Fibroblast of skin of left quadriceps (primary cell): Measurements from ENCODE around the gene ADAMTSL5.
"Not testable (repeated sequence)": the region's sequence is repeated elsewhere in the genome, so short reads cannot be mapped to it uniquely, and the experiment has no call there.

Experiments used
- DNase-seq, 2 experiments: peaks; one replicate each; pipeline ENCODE4 v3.0.0-alpha.2; 2013; ENCODE audit warnings: low read depth in 2 of 2

Gene ADAMTSL5

DNA sequence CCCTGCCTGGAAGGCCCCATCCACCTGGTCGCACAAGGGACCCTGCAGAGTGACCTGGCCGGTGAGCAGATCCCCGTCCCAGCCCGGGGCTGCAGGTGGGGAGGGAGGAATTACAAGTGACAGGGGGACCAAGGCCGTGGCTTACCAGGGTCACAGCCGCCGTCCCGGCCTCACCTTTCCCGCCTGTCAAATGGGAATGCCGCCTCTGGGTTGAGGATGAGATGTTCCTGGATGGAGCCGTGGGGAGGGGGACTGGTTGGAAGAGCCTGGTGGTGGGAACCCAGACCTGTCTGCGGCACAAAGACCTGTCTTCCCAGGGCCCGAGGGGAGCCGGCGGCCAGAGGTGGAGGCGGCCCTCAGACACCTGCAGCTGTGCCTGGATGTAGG is 16.6 kb upstream of the ADAMTSL5 start:
- DNase-seq: no peak

DNA sequence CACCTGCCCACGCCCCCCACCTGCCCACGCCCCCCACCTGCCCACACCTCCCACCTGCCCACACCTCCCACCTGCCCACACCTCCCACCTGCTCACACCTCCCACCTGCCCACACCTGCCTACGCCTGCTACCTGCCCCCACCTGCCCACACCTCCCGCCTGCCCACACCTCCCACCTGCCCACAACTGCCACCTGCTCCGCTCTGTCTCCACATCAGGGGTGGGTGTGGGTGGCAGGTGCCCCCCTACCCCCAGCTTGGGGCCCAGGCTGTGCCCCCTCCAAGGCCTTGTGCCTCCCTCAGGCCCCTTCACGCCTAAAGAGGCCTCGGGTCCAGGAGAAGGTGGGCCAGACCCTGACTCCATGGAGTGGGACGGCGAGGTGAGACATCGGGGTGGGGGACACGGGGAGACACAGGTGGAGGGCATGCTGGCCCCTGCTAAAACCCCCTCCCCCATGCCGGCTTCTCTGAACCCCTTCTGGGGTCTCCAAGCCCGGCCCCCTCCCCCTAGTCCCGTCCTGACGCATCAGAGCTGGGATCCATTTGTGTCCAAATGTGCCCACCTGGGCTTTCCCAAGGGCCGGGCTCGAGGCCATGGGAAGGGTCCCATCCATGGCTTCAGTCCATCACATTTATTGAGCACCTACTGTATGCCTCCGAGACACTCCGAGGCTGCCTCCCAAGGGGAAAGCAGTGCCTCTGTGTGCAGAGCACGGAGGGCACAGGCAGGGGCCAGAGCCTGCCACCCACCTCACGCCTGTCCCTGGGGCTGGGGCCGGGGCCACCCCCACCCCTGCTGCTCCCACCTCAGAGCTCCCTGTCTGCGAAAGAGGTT is 16.0 kb upstream of the ADAMTSL5 start:
- DNase-seq: no peak

DNA sequence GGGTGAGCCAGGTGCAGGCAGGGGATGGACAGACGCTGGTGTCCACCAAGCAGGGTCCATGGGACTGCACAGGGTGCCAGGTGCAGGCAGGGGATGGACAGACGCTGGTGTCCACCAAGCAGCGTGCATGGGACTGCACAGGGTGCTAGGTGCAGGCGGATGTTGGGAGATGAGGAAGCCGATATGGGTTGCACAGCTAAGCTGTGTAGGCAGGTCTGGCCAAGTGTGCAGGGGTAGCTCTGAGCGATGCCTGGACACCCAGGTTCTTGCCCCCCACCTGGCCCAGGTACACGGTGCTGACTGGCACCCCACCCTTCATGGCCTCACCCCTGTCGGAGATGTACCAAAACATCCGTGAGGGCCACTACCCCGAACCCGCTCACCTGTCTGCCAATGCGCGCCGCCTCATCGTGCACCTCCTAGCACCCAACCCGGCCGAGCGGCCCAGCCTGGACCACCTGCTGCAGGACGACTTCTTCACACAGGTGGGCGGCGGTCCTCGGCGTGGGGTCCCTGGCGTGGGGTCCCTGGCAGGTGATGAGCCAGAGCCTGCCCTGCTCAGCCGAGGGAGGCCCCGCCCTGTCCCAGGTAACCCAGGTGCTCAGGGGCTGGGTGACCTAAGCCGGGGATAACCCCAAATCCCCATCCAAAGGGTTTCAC is 15.0 kb upstream of the ADAMTSL5 start:
- no peak for DNase-seq

DNA sequence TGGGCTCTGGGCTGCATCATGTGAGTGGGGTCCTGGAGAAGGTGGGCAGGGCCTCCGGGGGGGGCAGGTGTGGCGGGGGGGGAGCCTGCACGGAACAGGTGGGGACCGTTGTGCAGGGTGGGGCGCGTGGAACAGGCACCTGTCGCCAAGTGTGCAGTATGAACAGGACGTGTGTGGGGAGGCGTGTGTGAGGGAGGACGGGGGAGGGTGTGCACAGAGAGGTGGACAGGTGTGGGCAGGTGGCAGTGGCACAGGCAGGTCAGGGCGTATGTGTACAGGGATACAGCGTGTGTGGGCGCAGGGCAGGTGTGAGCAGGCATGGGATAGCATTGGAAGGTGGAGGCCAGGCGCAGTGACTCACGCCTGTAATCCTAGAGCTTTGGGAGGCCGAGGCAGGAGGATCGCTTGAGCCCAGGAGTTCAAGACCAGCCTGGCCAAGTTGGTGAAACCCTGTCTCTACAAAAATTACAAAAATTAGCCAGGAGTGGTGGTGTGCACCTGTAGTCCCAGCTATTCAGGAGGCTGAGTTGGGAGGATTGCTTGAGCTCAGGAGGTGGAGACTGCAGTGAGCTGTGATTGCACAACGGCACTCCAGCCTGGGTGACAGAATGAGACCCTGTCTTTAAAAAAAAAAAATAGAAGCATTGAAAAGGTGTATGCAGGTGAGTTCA is 14.3 kb upstream of the ADAMTSL5 start:
- no peak for DNase-seq

DNA sequence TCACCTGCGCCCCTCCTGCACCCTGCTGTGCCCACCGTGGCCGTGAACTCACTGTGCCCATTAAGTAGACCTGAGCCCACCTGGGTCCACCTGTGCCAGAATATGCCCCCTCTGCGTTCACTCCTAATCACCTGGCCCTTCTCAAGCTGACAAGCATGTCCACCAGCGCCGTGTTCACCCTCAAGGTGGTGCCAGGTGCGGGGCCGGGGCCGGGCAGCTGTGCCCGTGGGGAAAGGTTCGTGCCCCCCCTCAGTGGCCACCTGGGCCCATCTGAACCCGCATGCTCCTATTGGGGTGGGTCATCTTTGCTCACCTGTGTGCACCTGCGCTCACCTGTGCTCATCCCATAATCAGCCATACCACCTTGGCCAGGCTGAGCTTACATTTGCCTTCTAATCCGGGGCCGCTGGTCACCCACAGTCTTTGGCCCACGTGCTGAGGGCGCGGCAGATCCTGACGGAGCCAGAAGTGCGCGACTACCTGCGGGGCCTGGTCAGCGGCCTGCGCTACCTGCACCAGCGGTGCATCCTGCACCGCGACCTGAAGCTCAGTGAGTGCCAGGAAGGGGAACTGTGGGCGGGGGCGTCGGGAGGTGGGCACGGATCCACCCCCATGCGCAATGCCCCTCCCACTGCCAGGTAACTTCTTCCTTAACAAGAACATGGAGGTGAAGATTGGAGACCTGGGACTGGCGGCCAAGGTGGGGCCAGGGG is 13.4 kb upstream of the ADAMTSL5 start:
- DNase-seq: no peak

DNA sequence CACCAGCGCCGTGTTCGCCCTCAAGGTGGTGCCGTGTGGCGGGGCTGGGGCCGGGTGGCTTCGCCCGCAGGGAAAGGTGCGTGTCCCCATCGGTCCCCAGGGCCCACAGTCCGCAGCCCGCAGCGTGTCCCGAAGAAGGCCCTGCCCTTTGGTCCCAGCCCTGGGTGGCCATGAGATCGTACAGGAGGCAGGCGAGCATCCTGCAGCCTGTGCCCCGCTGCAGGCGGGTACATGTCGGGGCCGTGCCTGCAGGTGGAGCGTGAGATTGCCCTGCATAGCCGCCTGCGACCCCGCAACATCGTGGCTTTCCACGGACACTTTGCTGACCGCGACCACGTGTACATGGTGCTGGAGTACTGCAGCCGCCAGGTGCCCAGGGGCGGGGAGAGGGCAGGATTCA is 12.5 kb upstream of the ADAMTSL5 start:
- DNase-seq: no peak

DNA sequence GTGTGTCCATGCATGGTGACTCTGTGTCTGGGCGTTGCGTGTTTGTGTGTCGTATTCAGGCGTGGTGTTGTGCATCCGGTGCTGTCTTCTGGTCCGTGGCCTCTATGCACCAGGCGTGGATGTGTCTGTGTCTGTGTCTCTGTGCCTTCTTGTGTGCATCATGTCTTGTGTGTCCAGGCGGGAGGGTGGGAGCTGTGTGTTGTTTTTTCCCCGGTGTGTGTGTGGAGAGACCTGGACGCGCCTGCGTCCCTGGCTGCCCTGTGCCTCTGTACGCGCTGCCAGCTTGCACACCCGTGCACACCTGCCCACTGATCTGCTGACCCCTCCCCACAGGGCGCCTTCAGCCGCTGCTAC is 12.1 kb upstream of the ADAMTSL5 start:
- no peak for DNase-seq

DNA sequence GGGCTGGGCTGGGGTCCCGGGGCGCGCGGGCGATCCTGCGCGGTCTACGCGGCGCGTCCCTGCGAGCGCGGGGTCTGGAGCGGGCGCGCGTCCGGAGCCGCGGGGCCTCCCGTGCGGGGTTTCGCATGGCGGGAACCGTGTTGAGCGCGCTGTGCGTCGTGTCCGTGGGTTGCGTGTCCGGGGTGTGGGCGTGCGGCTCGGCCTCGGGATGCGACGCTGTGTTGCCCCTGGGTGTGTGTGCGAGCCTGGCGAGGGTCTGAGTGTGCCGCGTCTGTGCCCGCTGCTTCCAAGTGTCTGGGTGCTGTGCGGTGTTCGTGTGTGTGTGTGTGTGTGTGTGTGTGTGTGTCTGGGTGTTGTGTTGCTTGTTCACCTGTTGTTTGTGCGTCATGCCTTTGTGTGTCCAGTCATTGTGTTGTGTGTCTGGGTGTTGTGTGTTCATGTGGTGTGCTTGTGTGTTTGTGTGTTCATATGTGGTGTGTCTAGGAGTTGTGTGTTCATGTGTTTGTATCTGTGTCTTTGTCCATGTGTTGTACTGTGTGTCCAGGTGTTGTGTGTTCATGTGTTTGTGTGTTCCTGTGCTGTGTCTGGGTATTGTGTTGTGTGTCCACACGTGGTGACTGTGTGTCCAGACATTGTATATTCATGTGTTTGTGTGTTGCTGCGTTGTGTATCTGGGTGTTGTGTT is 11.6 kb upstream of the ADAMTSL5 start:
- DNase-seq: no peak

DNA sequence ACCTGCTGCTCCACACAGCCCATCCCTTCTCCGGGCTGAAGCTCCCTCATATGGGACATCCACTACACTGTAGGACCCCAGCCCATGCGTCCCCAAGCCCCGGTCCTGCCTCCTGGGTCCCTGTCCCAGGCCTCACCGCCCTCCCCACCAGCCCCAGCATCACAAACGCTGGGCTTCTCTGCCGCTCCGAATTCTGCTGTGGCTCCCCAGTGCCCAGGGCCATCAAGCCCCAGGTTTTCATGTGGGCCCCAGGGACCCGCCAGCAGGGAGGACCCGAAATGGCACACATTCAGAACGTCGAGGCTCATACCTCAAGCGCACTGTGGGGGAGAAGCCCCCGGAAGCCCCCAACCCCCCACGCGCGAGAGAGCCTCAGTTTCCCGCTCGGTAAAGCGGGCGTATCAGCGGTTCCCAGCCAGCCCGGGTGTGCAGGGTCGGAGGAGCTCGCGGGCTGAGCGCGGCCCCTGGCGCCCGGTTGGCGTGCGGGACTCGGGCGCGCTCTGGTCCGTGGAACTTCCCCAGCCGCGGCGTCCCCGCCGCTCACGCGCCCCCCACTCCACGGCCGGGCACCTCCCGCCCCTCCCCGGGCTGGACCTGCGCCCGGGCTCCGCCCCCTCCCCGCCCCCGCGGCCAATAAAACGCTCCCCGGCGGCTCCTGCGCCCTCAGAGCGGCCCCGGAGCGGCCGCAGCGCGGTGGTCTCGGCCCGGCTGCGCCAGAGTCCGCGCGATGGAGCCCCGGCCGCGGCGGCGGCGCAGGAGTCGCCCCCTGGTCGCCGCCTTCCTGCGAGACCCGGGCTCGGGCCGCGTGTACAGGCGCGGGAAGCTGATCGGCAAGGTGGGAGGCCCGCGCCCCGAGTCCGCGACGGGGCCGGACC is 10.8 kb upstream of the ADAMTSL5 start, which contains the start of gene PLK5:
TSS of gene PLK5 (plus strand) at position 666 of the 875 bp plus-strand sequence. CDS start 2,920 bp downstream, outside the sequence.
- DNase-seq: no peak

DNA sequence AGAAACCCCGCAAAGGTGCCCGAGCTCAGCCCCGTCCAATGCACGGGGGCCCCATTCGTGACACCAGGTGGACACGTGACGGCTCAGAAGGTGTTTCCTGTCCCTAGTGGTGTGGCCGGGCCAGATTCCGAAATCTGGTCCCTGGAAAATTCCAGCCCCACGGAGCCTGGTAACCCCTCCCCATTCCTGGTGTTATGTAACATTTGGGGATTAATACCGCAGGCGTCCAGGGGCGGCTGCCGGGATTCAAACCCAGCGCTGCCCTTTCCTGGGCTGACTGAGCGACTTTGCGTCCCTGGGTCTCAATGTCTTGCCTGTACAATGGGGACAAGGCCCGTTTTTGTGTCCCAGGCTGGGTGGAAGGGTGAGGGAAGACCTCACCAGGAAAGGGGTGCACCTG is 10.0 kb upstream of the ADAMTSL5 start:
- DNase-seq: no peak

DNA sequence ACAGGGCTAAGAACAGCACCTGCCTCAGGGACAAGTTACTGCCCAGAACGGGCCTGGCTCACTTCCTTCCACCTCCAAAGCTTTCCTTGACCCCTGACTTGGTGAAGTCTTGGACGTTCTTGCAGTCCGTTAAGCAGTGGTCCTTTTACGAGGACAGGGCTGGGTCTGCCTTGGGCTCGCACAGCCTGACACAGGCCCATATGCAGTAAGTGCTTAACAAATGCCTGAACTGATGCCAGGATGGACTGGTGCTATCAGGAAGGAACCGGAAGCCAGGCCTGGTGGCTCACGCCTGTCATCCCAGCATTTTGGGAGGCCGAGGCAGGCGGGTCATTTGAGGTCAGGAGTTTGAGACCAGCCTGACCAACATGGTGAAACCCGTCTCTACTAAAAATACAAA is 9.2 kb upstream of the ADAMTSL5 start:
- DNase-seq: no peak

DNA sequence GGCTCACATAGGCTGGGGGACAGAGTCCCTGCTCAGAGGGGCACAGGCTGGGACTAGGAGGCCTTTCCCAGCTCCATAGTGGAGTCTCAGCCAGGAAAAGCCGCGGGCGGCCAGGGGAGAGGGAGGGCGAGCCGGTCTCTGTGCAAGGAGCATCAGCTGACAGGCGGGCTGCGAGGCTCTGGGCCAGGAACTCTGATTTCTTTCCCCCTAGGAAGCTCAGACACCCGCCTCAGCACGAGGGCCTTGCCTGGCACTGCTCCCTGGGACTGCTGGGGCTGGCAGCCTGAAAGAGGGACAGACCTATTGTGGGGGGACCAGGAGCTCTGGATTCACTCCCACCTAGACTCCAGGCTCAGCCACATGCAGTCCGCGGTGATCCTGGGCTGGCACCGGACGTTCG is 8.8 kb upstream of the ADAMTSL5 start:
- no peak for DNase-seq

DNA sequence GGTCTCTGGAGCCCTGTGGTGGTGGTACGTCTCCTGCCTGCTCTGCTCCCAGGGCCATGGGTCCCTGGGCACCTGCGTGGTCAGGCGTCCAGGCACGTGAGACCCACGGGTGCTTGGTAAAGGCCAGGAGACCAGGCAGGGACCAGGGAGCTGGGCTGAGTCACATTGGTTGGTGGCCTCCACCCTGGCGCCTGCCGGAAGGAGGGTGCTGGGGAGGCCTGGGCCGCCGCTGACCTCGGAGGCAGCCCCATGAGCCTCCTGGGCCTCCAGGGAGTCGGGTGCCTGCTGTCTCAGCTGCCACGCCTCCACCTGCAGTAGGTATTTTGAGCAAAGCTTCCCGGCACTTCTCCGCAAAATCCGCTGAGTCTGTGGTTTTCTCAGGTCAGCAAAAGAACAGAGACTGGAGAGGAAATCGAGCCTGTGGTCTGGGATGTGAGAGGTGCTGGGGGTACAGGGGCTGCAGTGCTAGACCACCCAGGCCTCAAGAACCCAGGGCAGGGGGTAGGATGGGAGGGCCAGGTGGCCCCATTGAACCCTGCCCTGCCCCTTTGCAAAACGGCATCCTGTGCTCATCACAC is 7.5 kb upstream of the ADAMTSL5 start:
- no peak for DNase-seq

DNA sequence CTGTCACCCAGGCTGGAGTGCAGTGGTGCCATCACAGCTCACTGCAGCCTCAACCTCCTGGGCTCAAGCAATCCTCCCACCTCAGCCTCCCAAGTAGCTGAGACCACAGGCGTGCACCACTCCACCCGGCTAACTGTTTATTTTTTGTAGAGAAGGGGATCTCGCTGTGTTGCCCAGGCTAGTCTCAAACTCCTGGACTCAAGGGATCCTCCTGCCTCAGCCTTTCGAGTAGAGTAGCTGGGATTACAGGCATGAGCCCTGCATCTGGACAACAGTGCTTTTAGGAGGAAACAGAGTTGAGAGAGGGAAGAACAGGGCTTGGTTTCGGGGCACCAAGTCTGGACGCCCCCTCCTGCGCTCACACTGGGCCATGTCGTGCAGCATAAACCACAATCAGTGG is 7.0 kb upstream of the ADAMTSL5 start:
- DNase-seq: not testable (repeated sequence)

DNA sequence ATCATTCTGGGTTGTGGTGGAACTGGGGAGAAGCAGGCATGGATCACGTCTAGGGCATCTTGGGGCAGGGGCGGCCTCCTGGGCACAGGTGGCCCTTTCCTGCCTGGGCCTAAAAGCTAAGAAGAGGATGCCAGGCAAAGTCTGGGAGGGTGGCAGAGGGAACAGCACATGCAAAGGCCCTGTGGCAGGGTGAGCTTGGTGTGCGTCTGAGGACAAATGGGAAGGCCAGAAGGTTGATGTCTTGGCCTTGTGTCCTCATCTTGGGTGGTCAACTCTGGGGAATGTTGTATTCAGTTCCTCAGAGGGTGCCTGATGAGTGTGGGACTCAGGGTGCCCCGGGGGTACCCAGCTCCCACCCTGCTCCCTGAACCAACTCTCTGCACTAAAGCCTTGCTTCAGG is 5.7 kb upstream of the ADAMTSL5 start:
- DNase-seq: no peak

DNA sequence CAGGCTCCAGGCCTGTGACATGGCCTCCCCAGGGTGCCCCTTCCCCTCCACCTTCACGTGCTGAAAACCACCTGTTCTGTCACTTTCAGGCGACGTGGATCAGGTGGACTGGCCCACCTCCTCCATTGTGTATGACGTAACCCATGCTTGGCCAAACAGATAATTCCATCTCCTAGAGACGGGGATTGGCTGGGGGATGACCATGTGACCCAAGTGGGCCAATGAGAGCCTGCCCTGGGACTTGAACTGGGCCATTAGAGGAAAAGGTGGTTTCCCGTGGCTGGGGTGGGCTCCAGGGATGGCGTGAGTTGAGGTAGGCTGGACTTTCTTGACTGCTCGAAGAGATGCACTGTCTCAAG is 3.6 kb upstream of the ADAMTSL5 start:
- no peak for DNase-seq

DNA sequence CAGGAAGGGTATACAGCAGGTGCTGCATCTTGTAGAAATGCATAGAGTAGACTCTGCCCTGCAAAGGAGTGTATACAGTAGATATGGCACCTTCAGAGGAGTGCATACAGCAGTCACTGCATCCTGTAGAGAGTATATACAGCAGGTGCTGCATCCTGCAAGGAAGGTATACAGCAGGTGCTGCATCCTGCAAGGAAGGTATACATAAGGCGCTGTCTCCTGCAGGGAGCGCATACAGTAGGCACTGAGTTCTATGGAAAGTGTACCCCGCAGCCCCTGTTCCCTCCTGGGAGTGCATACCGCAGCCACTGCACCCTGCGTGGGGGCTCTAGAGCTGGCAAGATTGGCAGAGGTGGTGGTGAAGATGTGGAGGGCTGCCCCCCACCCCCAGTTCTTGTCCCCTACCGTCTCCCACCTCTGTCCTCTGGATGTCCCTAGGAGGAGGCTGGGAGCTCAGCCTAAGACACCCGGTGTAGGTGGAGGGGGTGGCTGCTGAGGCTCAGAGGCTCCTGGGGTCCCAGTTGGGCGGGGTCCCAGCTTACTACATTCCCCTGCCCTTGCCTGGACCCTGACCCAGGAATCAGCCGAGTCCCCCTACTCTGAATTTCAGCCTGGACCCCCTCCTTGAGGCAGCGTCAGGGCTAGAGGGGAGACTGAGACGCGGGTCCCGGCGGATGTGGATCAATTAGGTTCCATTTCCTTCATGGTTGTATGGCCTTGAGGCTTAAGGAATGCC is 2.3 kb upstream of the ADAMTSL5 start:
- no peak for DNase-seq

DNA sequence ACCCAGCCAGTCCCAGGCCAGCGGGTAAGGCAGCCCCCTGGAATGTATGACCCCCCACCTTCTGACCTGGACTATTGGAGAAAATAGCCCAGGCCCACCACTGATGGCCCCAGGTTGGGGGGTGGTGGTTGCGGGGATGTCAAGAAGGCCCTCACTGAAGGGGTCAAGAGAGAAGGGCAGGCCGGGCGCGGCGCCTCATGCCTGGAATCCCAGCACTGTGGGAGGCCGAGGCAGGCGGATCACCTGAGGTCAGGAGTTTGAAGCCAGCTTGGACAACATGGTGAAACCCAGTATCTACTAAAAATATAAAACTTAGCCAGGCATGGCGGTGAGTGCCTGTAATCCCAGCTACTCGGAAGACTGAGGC is 1.5 kb upstream of the ADAMTSL5 start:
- no peak for DNase-seq

DNA sequence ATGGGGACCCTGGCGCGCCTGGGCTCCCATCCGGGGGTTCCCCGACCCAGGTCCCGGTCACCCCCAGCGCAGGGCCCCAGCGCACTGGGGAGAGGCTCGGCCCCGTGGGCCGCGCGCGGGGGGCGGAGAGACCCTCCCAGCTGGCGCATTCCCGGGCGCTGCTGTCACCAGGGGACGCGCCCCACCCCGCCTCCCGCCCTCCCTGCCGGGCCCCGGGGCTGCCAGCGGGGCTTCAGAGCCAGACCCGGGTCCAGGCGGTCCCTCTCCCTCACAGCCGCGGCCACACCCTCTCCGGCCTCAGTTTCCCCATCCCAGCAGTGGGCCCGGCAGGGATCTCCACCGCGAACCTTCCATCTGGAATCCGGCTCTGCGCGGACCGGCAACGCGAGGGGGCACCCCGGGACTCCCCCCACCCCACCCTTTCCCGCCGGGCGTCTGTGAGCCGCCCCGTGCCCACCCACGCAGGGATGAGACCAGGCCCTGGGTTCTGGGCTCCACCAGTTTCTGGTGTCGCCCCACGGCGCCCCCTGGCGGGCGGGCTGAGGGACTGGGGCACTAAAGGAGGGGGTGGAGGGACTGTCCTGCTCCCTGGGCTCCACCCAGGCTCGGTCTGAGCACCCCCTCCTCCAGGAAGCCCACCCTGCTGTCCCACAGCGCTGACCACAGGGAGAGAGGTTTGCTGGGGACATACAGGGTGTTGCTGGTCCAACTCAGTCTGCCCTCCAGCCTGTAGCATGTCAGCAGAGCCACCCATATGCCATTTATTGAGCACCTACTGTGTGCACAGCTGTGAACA is 878 bp upstream of the ADAMTSL5 start:
- no peak for DNase-seq
